ENCODE results near the gene SH3D19.

Gene SH3D19, protein sequence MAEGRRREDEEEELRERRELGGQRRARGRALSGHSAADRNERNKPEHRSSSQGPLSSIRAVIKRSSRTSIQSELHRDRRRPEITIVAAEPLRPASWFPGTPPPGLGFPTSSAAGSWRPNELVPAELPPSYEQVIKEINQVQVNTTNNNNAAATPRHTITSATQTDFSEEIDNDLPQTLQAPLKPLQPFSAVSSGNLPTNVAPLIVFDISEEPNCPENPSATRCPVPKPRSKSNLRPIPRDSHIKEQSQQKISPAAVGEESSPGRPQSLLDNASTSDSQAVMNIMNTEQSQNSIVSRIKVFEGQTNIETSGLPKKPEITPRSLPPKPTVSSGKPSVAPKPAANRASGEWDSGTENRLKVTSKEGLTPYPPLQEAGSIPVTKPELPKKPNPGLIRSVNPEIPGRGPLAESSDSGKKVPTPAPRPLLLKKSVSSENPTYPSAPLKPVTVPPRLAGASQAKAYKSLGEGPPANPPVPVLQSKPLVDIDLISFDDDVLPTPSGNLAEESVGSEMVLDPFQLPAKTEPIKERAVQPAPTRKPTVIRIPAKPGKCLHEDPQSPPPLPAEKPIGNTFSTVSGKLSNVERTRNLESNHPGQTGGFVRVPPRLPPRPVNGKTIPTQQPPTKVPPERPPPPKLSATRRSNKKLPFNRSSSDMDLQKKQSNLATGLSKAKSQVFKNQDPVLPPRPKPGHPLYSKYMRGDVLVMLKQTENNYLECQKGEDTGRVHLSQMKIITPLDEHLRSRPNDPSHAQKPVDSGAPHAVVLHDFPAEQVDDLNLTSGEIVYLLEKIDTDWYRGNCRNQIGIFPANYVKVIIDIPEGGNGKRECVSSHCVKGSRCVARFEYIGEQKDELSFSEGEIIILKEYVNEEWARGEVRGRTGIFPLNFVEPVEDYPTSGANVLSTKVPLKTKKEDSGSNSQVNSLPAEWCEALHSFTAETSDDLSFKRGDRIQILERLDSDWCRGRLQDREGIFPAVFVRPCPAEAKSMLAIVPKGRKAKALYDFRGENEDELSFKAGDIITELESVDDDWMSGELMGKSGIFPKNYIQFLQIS

DNA sequence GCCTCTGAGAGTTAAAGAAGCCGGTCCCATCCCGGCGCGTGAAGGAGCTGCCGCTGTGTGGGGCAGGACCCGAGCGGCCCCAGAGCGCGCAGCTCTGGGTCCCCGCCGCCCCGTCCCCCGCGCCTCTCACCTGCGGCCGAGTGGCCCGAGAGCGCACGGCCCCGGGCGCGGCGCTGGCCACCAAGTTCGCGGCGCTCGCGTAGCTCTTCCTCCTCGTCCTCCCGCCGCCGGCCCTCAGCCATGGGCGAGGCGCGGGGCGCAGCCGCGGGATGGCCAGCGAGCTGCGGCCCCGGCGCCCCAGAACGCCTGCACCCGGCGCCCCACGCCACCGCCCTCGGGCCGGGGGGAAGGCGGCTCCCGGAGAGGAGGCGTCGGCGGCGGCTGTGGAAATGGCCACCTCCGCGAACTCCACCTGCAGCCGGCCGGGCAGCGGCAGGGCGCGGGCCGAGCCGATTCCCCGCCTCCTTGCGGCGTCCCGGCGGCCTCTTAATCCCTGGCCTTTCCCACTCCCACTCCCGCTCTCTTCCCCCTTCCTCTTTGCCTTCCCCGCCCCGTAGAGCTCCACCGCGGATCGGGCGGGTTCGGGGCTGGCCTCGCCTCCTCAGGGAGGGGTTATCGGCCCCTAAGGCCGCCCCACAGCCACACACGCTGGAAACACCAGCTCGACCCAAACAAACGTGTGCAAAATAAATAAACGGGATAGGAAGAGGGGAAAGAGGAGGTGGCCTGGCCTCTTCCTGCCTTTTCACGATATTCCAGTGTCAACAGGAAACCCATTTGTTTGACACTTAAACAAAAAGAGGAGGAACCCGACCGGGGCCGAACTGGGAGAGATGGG is at the start of gene SH3D19:
Gene SH3D19, minus strand, starts transcription at position 495 of the 838 bp plus-strand sequence. Its CDS starts 253 bp downstream, at position 242.
- FAIRE-seq (no peak), DNase-seq (ENCODE audit: low spot score) (peak; percentile 81)

DNA sequence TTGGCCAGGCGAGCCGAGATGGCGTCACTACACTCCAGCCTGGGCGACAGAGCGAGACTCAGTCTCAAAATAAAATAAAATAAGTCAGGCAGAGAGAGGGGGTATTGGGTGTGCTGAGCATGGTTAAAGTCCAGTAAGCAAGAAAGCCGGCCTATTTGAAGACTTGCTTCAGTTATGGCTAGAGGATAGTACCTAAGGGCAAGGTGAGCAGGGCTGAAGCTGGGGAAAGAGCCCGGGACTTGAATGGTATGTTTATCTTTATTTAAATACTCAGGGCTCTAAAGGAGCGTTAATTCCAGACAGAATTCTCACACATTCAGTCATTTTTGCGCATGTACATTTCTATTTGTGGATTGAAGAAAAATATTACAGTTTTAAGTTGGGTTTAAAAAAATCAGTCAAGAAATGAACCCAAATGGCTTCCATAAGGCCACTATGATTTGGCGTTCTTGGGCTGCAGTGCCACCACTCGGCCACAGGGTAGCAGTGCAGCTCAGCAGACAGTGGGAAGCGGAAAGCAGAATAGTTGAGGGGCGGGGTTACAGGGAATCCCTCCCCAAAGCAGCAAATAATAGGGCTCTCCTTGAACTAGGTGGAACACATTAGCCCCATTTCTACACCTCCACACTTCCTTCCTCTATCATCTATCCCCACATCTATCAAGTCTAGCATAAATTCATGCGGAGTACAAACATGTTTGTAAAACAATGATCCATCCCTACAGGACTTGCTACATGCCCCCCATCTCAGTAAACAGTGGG is 37.2 kb upstream of the SH3D19 start:
- no peak for FAIRE-seq

DNA sequence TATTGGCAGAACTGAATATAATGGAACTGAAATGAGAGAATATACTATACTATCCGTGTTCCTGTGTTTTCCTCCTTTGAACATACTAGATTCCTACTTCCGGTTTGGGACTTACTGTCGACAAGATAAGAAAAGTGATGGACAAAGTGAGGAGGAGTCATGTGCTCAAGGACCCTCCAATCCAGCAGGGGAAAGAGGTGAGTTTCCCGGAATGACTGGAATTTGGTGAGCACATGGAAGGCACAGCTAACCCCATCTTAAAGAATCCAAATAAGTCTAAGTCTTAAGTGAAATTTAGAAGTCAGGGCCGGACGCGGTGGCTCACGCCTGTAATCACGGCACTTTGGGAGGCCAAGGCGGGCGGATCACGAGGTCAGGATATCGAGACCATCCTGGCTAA is 36.6 kb upstream of the SH3D19 start:
- DNase-seq (ENCODE audit: low spot score) (no peak), FAIRE-seq (no peak)

More for the DNA sequence above, 37.2 kb upstream of the SH3D19 start:
- DNase-seq (ENCODE audit: low spot score): peak; percentile 84

DNA sequence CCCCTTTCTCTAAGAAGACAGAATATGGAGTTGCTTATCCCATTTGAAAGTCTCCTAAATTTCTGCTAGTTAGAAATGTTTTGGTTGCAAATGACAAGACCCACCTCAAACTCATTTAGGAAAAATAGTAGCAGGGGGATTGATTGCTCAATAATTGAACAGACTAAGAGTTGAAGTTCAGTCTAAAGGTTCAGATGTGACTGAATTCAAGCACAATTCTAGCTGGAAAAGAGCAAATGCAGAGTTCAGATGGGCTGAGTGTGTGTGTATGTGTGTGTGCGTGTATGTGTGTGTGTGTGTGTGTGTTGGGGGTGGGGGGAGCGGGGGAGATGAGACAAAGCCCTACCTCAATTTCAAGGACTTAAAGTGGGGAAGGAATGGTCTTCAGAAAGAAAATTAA is 35.7 kb upstream of the SH3D19 start:
- DNase-seq (ENCODE audit: low spot score) (no peak), FAIRE-seq (no peak)

DNA sequence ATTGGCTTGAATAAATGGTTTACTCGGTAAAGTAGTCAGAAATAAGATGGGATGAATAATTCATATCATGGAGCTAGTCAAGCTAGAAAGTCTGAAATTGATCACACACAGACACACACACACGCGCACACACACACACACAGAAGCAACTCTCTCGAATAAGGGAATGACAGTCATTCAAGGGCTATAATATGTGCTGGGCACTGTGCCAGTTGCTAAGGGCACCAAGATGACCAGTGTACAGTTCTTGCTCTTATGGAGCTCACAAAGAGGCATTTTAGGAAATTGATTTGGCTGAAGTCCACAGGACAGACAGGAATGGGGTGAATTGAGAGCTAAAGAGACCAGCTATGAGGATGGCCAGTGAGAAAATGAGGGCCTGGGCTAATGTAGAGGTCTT is 34.2 kb upstream of the SH3D19 start:
- DNase-seq (ENCODE audit: low spot score): no peak
- FAIRE-seq: no peak

DNA sequence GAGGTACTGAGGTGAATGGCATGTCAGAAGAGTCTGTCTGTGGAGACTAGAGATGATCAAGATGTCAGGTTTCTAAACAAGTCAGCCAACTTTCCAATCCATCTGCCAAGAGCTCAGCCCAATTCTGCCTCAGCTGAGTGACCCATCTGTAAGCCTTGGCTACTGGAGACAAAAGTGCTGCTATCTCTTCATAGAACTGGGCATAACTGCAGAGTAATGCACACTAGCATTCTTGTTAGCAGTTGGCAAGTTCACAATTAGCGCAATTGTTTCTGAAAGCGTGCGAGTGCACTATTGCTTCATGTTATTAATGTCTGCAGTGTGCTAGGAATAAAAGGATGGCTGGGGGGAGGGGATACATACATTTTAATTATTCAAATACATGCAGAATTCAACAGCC is 32.9 kb upstream of the SH3D19 start:
- no peak for DNase-seq (ENCODE audit: low spot score)
- FAIRE-seq: no peak

DNA sequence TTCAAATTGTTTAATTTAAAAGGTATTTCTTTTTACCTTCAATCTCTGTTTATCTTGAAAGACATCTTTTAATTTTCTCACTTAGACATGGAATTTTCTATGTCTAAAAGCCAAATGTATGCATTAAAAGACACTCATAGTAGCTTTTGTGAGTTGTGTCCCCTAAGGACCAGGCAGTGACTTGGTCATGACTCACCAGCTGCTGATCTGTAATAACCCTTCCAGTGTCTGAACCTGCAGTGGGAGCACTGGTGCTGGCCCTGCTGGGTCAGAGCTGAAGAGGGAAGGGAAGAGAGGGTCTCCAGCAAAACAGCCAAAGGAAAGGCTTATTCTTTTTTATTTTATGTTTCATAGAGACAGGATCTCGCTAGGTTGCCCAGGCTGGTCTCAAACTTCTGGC is 31.1 kb upstream of the SH3D19 start:
- no peak for DNase-seq (ENCODE audit: low spot score)
- no peak for FAIRE-seq

DNA sequence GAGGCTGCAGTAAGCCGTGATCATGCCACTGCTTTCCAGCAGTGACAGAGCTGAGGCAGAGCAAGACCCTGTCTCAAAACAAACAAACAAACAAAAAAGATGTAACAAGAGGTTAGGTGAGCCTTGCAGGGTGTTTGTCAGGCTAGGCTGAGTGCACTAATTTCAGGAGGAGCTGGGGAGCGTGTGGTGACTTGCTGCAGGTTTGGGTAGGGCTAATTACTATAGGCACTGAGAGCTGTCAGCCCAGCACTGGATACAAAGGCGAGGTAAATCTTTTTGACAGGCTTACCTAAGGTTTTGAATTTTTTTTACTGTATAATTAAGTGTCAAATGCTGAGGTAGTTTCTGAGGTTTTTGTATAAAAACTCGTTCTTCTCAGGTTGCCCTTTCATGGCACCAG is 29.8 kb upstream of the SH3D19 start:
- FAIRE-seq (no peak), DNase-seq (ENCODE audit: low spot score) (no peak)

DNA sequence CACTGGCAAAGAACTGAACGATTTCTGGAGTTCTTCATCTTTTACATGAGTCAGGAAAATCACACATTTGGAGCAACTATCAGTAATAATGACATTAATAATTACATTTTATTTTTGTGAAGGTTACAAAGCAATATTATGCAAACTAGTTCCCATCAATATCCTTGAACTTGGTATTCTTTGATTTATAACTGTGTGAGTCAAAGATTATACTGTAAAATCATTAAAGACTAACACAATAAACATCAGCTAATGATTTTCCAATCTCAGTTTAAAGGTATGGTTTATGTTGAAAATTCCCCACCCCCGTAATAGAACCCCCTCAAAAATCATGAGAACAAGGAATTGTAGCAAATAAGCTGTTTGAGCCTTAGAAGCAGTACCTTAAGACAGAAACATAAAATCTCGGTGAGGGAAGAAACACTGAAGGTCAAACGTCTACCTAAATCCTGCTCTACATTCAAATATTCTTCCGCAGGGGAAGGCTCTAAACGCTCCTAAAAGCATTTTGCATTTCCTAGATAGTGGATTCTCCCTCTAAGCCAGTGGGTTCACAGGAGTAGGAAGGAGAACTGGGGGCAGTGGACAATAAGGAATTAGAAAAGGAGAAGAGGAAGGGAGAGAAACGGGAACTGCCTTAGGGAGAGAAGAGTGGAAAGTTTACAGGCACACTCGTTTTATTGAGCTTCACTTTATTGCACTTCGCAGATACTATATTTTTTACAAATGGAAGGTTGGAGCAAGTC is 22.3 kb upstream of the SH3D19 start:
- DNase-seq (ENCODE audit: low spot score) (no peak), FAIRE-seq (no peak)

DNA sequence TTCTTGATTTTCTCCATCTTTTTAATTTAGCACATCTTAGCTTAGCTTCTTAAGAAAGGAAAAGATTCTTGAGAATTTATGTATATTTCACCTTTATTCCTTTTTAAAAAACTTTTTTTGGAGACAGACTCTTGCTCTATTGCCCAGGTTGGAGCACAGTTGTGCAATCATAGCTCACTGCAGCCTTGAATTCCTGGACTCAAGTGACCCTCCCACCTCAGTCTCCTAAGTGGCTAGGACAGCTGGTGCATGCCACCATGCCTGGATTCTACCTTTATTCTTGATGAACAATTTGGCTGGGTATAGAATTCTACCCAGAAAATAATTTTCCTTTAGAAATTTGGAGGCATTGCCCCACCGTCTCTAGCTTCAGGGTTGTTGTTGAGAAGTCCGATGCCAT is 19.5 kb upstream of the SH3D19 start:
- DNase-seq (ENCODE audit: low spot score) (no peak), FAIRE-seq (no peak)

DNA sequence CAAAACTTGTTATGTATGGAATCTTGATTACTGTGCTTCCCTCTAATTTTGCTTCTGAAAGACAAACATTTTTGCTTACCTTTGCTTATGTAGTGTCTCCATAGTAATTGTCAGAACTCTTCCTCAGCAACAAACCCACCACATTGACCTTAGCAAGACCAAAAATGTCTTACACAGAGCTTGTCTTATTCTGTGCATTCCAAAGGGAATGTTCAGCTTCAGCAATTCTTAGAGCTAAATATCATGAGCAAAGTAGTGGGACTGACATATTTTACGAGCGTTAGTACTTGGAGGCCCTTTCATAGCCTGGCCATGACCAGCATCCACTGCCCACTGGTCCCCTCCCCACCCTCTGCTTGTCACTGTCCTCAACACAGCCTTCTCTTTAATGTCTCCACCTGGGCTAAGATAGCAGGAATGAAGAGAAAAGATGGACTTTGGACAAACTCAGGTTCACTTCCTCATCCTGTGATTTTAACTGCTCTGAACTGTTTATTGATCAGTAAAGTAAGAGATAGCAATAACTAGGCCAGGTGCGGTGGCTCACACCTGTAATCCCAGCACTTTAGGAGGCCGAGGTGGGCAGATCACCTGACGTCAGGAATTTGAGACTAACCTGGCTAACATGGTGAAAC is 15.5 kb upstream of the SH3D19 start:
- no peak for FAIRE-seq

DNA sequence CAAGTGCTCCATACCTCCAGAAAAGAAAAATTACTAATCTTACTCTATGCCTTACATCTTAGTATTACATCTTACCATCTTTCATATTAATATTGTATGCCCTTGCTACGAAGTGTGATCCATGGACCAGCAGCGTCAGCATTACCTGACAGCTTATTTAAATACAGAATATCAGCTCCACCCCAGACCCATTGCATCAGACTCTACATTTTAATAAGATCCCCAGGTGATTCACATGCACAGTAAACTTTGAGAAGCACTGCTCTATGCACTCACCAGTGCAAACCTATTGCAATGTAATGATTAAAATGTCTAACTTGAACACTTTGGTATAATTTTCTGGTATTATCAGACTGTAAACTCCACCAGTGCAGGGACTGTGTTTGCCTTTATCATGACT is 14.1 kb upstream of the SH3D19 start:
- no peak for DNase-seq (ENCODE audit: low spot score)
- FAIRE-seq: no peak

More for the DNA sequence above, 15.5 kb upstream of the SH3D19 start:
- no peak for DNase-seq (ENCODE audit: low spot score)

DNA sequence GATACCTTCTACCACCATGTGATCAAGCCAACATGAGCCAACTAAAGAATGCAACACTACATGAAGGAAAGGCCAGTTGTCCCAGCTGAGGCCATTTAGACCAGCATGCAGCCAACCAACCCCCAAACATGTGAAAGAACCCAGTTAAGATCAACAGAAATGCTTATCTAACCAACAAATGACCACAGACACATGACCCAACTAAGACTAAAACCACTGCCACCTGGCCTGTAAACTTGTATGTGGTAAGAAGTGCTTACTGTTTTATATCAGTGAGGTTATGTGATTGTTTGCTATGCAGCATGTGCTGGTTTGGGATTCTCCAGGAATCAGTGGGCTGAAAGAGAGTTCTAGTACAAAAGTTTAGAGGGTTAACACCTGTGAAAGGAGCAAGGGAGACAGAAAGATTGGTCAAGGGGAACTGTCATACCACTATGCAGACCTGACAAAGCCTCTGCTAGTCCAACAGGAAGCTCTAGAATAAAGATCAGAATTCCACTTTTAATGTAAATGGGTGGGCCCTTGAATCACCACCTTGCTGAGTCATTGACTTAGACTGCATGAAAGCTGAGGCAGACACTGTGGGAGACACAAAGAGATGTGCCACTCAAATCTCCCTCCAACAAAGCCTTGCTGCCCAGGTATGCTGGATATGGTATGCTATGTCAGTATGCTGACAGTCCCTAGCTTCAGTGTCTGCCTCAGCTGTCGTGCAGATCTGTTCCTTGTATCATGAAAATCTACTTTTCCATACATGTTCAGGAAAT is 6.1 kb upstream of the SH3D19 start:
- FAIRE-seq: no peak
- peak; percentile 35 for DNase-seq (ENCODE audit: low spot score)

DNA sequence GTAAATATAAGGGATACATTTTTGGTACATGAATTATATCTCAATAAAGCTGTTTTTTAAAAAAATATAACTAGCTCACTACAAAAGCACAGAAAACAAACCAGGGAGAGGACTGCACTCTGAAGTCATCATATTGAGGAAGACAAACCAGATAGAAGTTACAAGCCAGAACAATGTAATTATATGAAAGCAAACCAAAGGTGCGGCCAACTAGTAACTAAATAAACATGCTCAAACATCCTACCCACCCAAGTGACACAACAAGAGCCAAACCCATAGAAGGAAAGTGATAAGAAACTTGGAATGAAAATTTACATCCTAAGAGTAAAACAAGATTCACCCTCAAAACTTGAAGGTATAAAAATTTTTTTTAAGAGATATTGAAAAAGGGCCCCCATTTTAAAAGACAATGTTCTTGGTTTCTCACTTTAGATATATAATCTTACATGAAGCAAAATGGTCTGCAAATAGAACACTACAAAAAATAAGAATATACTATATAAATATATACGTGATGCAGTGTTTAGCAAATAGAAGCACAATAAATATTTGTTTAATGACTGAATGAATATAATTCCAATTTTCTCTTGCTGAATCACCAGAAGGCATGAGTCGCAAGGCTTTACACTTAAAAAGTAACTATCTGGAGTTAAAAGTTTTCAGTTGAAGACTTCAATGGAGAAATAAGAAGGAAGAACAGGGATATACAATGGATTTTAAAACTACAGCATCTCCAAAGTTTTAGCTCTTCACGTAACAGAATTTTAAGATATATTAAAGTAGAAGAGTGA is 4.0 kb upstream of the SH3D19 start:
- DNase-seq (ENCODE audit: low spot score): no peak
- FAIRE-seq: no peak

DNA sequence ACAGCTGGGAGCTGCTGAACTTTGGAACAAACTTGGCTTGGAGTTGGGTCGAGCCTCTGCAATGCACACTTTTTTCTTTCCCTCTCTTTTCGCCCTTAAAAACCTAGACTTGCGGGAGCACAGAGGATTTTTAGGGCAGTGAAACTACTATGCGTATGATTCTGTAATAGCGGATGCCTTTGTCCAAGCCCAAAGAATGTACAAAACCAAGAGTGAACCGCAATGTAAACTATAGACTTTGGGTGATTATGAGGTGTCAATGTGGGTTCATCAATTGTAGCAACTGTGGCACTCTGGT is 493 bp upstream of the SH3D19 start:
- DNase-seq (ENCODE audit: low spot score) (no peak), FAIRE-seq (no peak)

DNA sequence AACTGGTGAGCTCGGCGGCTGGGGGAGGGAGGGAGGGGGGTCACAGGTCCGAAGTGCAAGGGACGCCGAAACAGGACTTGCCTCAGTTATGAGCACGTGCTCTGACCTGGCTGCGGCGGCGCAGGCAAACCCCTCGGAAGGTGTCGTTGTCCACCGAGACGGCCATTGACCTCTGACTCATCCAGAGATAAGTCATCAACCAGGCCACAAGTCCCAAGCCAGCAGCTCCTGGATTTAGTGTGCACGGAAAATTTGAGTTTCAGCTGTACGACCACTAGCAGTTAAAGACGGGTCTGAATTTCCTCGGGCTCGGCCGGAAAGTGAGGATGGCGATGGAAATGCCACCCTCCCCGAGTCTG is 674 bp downstream of the SH3D19 start:
- peak; percentile 61 for DNase-seq (ENCODE audit: low spot score)
- FAIRE-seq: no peak

DNA sequence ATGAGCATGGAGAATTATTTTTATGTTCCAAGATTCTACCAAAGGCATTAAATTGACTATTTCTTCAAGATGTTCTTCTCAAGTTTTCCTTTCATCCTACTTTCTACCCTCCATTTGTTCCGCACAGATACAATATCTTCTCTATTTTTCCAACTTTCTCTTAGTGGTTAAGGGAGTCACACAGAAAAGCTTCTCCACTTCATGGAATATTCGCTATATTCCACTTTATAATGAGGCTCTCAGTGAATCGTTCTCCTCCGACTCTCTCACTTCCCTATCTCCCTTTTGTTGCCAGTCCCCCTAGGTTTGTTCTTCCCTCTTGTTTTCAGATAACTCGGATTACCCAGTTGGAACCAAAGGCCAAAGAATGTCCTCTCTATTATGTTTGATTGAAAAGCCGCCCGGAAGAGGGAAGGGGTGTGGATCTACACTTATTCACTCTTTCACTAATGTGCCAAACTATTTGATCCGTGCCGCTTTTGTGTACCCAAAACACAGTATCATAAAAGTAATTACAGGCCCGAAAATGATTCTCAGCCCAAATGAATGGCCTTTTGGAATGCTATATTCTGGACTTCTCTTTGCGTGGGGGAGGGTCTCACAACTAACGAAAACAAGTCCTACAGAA is 1.2 kb downstream of the SH3D19 start:
- FAIRE-seq (no peak), DNase-seq (ENCODE audit: low spot score) (no peak)

DNA sequence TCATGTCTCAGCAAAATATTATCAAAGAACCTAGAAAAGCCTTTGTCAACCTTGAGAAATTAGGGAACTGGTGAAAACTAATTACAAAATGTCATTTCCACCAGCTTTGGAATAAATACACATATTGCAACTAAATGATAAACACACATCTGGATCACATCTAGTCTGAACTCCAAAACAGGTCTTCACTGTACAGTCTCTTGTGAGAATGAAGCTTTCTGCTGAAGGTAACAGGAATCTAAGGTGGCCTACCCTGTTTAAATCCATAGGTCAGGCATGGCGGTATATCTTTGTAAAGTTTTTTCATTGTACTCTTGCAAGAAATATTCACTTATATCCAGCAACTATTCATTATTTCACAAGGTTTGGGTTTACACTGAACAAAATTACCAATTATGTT is 1.7 kb downstream of the SH3D19 start:
- no peak for FAIRE-seq
- no peak for DNase-seq (ENCODE audit: low spot score)
